T-helper 1 cell (primary cell): Measurements from ENCODE around the gene ZBP1.

Source experiments
- DNase-seq, 5 donors: peaks; one replicate each; pipeline ENCODE4 v3.0.0-alpha.2; 2012 to 2020

Gene ZBP1

GRCh38 chr20:57617079-57617795, 3.0 kb downstream of the ZBP1 start:
- DNase-seq = no peak

DNA sequence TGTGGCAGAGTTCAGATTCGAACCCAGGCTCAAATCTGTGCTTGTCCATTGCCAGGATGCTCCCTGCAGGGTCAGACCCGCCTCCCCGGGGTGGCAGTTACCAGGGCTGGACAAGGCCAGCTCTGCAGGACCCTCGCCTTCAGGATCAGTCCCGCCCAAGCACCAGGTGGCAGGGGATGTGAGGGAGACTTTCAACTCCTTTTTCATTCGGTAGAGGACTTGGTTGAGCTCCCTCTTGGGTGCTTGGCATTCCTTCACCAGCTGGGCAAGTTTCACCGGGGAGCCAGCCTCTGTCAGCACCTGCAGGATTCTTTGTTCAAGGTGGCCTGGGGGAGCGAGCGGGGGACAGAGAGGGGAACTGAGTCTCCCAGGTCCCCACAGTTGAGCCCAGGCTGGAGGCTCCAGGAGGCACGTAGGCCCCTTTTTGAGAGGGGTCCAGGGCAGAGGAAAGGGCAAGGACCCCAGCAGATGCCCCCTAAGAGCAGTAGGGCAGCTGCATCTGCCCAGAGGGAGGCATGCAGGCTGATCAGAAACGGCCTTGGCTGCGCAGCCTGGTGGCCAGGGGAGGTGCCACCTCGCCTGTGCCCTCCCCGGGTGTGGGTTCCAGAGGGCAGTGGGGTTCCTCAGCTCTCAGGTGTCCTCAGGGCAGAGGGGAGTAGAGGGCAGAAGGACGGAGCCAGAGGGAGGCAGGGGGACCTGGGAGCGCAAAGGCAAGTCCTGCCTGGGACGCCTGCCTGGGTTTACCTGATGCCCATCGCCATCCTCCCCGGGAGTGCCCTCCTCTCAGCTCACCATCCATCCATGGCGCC, 3.9 kb downstream of the ZBP1 start:
- no peak for DNase-seq

DNA sequence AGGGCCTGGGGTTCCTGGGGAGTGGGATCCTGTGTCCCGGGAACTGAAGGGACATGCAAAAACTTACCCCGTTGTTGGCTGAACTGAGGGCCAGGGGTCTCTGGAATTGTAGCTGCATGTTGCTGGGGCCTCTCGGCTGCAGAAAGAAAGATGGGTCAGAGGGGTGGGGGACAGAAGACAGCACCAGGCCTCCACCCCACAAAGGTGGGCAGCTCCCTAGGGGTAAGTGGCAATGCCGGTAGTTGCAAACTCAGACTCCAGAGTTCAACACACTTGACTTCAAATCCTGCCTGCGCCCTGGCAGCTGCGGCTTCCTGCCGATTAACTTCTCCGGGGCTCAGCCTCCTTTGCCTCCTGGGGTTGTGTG, 4.8 kb downstream of the ZBP1 start:
- no peak for DNase-seq

DNA sequence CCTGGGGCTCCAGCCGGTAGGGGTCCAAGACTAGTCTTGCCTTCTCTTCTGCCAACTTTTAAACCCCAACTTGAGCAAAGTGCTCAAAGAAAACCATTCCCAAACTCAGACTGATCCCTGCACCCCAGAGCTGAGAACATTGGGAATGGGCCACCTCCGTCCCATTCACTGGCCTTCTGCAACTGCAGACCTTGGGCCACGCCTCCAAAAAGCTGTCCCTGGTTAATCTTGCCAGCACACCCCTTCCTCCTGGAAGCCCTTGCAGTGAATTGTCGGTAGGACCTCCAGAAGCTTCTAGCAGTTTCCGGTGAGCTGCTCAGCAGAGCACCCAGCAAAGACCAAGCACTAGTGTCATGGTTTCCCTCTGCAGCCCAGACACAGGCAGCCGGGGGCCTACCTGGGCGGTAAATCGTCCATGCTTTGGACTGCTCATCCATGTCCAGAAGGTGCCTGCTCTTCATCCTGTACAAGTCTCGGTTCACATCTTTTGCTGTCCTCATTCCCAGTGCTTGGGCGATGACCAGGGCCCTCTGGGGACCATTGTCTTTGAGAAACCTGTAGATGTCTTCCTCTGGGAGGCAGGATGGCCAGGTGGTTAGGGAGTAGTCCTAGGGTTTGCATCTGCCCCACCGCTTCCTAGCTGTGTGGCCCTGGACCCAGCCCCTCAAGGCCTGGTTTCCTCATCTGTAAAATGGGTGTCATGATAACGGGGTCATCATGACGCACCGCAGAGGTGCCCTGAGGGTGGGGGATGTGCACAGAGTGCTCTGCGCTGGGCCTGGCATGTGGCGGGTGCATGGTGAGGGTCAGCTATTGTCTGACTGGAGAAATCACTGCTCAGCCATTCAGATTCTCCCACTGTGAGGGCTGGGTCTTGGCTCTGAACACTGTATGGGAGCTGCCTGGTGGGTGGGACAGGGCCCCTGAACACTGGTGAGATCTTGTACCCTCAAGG, 5.5 kb downstream of the ZBP1 start:
- DNase-seq = no peak

GRCh38 chr20:57613481-57613921, 6.7 kb downstream of the ZBP1 start:
- no peak for DNase-seq

GRCh38 chr20:57612916-57613315, 7.3 kb downstream of the ZBP1 start:
- DNase-seq = no peak

DNA sequence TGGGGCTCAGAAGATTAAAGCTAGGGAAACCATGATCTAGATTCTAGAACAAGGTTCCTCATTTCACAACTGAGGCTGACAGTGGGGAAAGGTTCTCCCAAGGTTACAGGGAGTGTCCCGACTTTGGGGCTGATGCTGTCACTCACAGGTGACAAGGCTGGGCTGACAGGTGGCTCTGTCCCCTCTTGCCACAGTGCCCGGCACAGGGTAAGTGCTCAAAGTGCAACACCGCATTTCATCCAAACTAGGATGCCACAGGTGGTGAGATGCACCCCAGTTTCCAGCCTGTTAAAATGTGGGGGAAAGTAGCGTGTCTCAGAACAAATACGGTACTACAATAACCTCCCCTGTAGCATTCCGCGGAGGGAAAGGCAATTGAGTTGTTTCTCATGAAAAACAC, 7.8 kb downstream of the ZBP1 start:
- DNase-seq = no peak

- no peak for DNase-seq
Observed at GRCh38 chr20:57611586-57612311, 8.5 kb downstream of the ZBP1 start.

DNA sequence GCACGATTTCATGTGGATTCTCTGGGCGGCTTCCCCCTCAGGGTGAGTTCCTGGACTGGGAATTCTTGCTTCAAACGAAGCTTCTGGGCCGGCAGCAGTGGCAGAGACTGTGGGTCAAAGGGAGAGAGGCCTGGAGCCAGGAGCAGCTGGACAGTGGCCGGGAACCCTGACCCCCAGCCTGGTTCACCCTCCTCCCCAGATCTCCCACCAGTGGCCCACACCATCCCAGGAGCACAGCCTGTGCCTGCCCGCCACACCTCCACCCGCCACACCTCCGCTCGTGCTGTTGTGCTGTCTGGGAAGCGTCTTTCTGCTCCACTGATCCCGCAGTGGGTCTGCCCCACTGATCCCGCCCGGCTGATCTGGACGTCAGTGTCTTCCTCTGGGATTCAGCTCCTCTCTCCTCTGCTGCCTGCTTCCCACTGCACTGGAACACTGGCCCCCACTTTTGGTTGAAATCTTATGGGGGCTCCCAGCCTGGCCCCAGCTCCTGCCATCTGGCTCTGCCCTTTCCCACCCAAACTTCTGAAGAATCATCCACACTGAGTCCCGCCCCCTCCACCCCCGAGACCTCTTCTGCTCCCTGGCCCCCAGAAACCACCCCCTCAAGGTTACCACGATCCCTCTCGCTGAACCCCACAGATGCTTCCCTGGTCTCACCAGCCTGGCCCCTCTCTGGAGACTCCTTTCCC, 9.8 kb downstream of the ZBP1 start:
- DNase-seq = no peak

DNA sequence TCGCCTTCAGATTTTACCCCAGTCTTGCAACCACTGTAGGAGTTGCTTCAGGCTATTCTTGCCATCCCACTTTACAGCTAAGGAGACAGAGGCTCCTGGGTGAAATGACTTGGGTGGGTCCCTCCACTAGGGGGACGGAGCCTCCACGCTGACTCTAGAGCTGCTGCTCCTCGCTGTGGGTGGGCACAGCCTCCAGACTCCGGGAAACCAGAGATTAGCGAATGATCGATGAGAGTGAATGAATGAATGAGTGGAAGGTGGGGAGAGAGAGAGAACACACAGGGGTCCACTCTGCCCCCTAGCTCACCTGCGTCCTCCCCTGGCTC, 10.4 kb downstream of the ZBP1 start:
- no peak for DNase-seq

DNA sequence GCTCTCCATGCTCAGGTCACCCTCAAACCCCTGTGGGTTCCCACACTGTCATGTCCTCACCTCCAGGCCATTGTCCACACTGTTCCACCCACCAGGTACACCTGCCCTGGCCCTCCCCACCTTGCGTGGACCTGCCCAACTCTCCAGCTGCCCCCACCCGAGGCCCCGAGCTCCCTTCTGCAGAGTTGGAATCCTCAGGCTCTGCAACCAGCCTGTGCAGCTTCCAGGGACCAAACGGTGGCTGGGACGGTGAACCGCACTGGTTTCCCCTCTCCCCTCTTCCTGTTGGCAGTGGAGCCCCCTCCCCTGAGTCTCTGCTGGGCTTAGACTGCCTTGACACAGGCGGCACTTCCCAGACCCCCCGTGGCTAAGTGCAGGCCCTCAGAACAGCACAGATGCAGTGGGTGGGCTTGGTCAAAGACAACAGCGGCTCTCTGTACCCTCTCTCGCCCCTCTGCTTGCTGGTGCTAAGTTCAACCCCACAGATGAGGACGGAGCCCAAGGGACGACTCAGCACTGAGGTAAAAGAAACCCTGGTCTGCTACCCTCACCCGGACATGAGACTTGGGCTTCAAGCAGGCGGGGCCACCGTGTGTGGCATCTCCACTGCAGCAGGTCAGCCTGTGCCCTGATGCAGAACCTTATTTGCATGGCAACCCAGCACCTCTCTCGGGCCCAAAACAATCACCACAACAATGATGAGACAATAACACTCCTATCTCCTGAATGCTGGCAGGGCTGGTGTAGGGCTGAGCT, 11.0 kb downstream of the ZBP1 start:
- no peak for DNase-seq

- DNase-seq = no peak
Observed at GRCh38 chr20:57608516-57608915, 11.7 kb downstream of the ZBP1 start.

DNA sequence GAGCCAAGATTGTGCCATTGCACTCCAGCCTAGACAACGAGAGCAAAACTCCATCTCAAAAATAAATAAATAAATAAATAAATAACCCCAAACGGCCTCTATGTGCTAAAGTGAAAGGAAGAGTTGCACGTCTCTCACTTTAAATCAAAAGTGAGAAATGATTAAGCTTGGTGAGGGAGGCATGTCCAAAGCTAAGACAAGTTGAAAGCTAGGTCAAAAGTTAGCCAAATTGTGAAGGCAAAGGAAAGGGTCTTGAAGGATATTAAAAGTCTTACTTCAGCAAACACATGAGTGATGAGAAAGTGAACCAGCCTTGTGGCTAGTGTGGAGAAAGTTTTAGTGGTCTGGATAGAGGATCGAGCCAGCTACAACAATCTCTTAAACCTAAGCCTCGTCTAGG, 14.3 kb downstream of the ZBP1 start:
- DNase-seq = no peak

- DNase-seq = no peak
Observed at GRCh38 chr20:57605045-57605444, 15.2 kb downstream of the ZBP1 start.

- no peak for DNase-seq
Observed at GRCh38 chr20:57603120-57603519, 17.1 kb downstream of the ZBP1 start.

- no peak for DNase-seq
Observed at GRCh38 chr20:57601737-57602136, 18.5 kb downstream of the ZBP1 start.

DNA sequence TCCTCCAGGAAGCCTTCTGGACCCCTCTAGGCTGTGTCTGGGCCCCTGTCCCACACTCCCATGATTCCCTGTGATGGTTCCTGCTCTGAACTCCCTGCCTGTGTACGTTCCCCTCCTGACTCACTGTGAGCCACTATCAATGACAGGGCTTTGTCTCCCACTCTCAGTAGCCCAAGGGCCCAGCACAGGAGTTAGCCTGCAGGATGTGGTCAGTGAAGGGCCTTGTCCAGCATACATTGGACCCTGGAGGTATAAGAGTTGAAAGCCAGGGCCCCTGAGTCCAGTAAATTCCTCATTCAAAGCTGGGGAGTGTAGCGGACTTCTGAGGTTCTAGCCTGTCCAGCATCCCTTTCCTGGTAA, 19.0 kb downstream of the ZBP1 start:
- no peak for DNase-seq

DNA sequence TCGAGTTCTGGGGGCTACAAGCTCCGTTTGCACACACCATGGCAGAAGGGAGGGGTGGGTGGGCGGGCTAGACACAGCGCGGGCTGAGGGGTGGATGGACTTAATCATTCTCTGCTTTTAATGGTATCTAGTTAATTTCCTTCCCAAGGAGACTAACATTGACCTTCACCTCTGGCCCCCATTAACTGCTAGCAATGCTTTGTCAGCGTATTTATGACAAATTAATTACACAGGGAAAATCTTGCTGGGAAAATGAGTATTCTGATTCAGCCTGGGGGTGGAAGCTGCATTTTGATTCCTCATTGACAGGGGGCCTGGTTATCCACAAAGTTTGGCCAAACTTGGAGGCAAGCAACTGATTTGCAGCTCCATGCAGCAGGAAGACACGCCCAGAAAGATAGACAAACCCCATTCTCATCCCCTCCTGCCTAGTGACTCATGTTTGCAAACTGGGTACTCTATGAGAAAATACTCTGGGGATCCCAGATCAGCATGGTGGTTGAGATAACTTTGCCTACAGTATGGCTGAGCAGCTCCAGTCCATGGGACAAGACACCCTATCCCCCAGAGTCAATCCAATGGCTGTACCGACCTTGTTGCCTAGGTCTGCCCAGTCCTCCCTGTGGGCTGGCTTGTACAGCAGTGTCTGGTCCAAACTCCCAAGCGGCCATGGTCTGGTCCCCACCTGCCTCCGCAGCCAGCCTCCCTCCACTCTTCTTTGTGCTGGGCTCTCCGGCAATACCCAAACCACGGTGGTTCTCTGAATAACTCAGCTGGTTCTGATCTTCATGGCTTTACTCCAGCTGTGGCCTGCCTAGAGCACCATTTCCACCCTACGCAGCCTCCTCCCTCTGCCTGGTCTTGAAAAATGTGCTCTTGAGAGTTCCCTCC, 19.7 kb downstream of the ZBP1 start:
- no peak for DNase-seq

GRCh38 chr20:57598491-57598890, 21.7 kb downstream of the ZBP1 start:
- DNase-seq = no peak

DNA sequence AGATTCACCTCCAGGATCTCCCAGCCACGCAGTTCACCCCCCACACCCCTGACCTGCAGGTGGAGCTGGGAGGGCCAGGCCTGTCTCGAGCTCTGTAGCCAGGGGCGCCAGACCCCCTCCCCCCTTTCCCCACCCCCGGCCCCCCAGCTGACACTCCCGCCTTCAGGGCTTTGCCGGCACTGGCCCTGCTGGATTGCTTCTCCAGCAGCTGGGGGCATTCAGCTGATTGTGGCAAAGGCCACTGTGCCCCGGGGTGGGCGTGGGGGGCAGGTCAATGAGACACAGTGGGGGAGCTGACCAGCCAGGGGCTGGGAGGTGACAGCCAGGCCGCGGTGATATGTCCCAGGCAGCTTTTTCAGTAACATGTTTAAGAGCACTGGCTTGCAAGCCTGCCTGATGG, 22.2 kb downstream of the ZBP1 start:
- DNase-seq = no peak
